HG02981 (cell line): Measurements from ENCODE around the gene C11orf86.
"Not testable (repeated sequence)": the region's sequence is repeated elsewhere in the genome, so short reads cannot be mapped to it uniquely, and the experiment has no call there.

Experiments
- ATAC-seq: cut with Tn5 transposase; IDR thresholded peaks from one replicate; pipeline ENCODE4 v1.9.1; 2021; ENCODE audit warnings: mild to moderate bottlenecking, moderate library complexity; ENCODE audit not compliant: unreplicated experiment

The C11orf86 gene

DNA sequence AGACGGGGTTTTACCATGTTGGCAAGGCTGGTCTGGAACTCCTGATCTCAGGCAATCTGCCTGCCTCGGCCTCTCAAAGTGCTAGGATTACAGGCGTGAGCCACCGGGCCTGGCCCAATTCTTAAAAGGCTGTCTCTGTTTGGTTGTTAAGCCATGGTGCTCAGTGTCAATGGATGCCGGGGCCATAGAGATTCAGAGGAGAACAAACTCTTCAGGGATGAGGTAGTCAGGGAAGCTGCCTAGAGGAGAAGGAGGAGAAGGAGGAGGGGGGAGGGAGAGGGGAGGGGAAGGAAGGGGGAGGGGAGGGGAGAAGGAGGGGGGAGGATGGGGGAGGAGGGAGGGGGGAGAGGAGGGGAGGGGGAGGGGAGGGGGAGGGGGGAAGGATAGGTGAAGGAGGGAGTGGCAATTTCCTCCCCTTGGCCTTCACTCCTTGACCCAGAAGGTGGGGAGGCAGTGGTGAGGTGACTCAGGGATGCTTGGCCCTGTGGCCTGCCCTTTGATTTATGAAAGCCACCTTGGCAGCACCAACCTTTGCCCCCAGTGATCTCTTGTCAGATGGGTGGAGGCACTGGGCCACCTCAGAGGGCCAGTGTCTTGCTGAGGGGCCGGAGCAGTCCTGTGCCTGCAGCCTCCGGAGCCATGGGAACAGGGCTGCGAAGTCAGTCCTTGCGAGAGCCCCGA is at the start of gene C11orf86:
Gene C11orf86 (plus strand): TSS at position 581 of the 681 bp plus-strand sequence. CDS start 59 bp downstream, at position 640.
- no peak for ATAC-seq

- no peak for ATAC-seq
Measured at GRCh38 chr11:66929753-66930152, 45.4 kb upstream of the C11orf86 start.

DNA sequence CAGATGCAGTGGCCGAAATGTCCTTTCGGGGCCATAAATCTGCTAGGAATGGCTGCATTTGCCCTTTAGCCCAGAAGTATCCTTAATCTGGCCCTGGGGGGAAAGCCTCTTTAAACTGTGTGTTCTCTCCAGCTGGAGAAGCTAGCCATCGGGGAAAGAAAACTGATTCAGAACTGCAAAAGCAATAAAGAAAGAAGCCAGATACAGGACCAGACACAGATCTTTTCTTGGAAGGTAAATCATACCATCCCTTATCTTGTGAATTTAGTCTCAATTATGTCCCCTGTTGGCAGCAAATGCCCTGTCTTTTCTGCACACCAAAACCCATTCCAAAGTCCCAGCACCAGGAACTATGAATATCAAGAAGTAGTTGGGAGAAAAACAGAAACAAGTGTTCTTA is 42.6 kb upstream of the C11orf86 start:
- no peak for ATAC-seq

DNA sequence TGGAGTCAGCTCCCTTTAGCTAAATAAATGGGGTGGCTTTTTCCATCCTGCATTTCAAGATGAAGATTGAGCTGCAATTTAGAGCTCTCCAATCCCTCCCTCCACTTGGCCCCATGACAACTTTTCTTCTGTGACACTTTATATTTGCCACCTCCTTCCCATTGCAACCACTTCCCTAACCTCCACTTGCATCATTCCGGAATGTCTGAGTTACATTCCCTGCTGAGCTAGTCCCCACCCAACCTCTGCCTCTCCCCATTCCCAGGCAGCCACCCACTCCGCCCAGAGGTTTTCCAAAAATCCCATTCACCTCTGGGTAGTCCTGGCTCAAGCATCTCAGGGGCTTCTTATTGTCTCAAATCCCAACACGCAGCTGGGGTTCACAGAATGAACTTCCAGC is 41.6 kb upstream of the C11orf86 start:
- no peak for ATAC-seq

DNA sequence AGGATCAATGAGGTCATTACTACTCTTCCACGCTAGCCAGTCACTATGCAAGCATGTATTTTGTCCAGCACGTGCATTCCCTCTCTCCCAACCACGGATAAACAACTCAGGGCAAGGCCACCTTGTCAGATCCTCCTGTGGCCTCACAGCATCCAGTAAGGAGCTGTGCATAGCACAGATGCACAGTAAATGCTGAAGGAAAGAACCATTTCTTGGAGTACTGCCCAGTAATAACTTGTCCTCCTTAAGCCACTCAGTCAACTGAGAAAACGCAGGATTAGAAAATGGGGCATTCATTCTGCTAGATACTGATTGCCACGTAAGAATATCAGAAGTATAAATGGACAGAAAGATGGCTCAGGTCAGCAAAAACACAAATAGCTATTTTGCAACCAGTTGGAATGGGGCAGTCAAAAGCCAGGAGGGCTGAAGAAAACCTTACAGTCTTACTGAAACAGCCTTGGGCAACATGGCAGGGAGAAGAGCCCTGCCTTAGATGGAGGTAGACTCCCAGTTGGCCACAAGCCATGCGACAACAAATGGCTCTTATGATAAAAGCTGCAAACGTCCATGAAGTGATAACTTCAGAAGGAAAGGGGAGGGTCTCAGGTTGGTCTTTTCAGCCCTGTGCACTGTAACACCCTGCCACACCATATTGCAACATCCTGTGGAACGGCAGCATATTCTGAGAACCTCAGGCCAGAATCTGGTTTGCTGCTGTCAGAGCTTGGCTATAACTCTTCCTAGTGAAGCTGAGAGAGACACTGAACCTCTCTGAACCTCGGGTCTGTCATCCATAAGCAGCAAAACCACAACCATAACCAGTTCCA is 39.9 kb upstream of the C11orf86 start:
- ATAC-seq, result no peak

- no peak for ATAC-seq
Measured at GRCh38 chr11:66936311-66936711, 38.8 kb upstream of the C11orf86 start.

DNA sequence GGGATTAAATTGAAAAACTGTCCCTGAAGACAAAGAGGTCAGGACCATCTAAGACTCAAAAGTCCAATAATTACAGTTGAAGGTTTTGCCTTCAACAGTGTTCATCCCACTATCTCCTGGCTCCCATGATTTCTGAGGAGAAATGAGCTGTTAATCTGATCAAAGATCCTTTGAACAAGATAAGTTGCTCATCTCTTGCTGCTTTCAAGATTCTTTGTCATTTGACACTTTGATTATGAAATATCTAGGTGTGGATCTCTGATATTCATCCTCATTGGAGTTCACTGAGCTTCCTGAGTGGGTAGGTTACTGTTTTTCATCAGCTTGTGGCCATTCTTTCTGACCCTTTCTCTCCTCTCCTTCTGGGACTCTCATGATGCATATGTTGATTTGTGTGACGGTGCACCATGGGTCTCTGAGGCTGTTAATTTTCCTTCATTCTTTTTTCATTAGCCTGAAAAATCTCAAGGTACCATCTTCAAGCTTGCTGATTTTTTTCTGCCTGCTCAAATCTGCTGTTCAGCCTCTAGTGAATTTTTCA is 37.8 kb upstream of the C11orf86 start:
- ATAC-seq, result no peak

GRCh38 chr11:66938582-66939135 is 36.4 kb upstream of the C11orf86 start:
- ATAC-seq, result no peak

DNA sequence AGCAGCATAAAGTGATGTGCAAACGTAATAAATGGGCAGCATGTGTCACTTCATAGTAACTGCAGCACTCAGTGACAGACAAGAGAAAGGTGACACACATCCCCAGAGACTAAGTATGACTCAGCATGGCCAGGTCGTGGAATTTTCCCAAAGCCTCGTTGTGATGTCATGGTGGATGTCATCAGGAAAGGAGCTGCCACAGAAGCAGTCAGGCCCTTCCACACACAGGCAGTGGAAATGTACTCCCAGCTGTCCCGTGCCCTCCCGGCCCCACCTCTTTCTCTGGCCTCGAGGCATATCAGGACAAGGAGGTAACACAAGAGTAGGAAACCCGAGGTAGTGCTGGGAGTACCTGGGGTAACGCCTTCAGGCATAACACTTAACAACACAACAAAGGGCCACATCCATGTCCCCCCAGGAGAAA is 25.0 kb upstream of the C11orf86 start:
- no peak for ATAC-seq

- no peak for ATAC-seq
Measured at GRCh38 chr11:66951135-66951534, 24.0 kb upstream of the C11orf86 start.

DNA sequence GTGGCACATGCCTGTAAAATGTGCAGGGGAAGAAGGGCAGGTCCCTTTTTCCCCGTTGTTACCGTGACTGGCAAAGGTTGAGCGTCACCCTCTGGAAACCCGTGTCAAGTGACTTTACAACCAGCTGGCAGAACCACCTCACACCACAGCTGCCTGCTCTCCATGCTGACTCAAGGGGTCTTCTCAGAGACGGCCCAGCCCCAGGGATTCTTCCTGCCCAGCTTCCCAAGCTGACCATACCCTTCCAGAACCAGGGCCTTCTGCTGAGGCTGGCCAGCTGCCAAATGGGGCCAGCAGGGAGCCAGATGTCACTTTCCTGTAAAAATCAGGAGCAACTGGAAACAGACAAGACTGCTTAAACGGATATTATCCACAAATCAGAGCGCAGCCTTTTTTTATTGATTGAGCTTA is 23.2 kb upstream of the C11orf86 start:
- ATAC-seq, result no peak

DNA sequence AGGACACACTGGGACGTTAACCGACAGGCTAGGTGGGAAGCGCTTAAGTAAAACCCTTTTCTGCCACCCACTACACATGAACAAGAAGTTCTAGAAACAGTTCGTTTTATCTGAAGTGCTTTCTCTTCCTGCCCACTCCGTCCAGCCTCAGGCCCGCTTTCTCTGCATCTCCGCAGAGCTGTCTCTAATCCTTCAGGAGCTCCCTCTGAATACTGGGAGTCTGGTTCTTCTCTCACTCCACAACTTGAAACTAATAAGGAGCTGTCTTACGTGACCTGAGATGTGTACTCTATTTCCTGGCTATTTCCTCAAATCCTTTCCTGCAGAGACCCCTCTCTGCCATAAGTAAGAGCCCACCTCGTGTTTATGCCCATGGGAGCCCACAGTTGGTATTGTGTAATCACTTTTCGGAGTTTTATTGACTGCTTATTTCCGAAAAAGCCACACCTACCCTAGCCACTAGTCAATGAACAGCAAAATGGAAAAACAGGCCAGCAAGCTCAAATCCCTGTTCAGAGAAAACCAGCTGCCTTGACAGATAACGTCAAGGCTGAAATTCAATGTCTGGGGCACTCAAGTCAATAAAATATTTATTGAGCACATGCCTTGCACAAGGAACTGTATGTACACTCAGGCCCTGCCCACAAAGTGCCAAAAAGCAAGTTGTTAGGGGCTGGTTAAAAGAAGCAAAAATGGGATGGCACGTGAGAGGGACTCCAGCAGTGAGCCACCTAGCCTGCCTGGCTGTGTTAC is 21.8 kb upstream of the C11orf86 start:
- ATAC-seq, result no peak

DNA sequence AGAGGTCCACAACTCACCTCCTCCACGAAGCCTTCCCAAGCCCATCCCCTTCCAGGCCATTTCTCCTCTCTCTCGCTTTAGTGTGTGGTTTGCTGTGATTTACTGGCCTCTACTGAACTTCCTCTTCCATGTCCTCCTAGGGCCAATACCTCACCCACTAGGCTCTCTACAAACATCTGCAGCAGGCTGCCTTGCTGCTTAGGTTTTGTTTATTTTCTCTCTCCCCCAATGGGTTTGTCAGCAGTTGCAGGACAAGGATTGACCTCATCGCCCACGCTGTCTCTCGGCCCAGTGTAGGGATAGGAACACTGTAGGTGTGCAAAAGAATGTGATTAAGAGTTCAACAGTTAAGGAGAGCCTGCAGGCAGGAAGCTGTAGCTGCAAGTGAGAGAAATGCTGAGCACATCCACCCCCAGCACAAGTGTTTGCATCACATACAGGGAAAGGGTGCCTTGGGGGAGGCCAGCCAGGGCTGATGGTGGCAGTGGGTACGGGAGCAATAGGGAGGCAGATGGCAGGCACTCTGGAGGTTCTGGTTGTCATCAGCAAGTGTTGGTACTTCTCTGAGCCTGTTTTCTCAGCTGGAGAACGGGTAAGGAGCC is 18.3 kb upstream of the C11orf86 start:
- ATAC-seq, result no peak

- ATAC-seq, result no peak
Measured at GRCh38 chr11:66957971-66958231, 17.2 kb upstream of the C11orf86 start.

- ATAC-seq, result peak; percentile 92
Measured at GRCh38 chr11:66958232-66958955, 16.7 kb upstream of the C11orf86 start, which contains the start of gene PC. PC (minus strand) TSS chr11:66958383; CDS start chr11:66872159, 86,224 bp downstream.

GRCh38 chr11:66958956-66959274 is 16.2 kb upstream of the C11orf86 start:
- no peak for ATAC-seq

DNA sequence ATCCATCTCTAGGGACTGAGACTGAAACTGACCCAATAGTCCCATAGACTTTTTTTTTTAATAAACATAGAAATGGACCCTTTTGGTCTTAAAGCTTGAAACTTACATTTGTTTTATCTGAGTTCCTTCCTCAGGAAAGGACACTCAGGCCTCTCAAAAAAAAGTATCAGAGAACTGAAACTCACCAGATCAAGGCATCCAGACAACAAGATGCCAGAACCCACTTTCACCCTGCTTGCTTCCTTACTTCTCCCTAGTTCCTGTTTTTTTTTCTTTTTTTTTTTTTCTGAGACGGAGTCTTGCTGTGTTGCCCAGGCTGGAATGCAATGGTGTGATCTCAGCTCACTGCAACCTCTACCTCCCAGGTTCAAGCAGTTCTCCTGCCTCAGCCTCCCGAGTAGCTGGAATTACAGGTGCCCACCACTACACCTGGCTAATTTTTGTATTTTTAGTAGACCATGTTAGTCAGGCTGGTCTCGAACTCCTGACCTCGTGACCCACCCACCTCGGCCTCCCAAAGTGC is 13.4 kb upstream of the C11orf86 start:
- not testable (repeated sequence) for ATAC-seq

- no peak for ATAC-seq
Measured at GRCh38 chr11:66962247-66962646, 12.9 kb upstream of the C11orf86 start.

DNA sequence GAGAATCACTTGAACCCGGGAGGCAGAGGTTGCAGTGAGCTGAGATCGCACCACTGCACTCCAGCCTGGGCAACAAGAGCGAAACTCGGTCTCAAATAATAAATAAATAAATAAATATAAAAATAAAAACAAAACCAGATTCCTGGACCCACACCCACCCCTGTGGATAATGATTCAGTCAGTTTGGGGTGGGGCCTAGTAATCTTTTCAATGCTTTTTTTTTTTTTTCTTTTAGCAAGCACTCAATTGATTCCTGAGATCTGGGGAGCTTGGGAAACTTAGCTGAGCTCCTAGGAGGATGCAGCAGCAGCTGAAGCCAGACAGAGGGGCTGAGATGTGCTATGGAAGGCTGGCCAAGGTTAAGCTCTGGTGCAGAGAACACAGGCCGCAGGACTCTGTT is 12.3 kb upstream of the C11orf86 start:
- ATAC-seq, result no peak

DNA sequence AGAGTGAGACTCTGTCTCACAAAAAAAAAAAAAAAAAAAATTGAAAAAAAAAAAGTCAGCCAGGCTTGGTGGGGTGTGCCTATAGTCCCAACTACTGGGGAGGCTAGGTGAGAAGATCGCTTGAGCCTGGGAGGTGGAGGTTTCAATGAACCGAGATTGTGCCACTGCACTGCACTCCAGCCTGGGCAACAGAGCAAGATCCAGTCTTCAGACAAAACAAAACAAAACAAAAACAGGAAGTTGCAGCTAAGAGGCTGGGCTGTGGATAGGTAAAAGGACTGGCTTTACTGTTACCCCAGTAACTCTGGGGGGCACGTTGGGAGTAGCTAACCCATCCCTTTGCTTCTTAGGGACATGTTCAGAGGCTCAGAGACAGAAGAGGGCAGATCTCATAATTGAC is 10.6 kb upstream of the C11orf86 start:
- ATAC-seq, result no peak
